Sigmoid colon (tissue), 7 donors: ENCODE measurements around the gene CFAP61. TPM values are rescaled to one million over a fixed set of nuclear protein-coding genes. Genes with fewer than 3 reads are reported as not detected.

Experiments
- DNase-seq: peaks from one replicate; pipeline ENCODE4 v3.0.0-alpha.2; 2019
- H3K27ac ChIP-seq, 4 donors: fragments of 200-600 bp; sonication (generic); one replicate each; pipeline ENCODE4 v1.5.1; 2016 to 2019; ENCODE audit warnings: mild to moderate bottlenecking in 1 of 4
- H3K27me3 ChIP-seq, 3 donors: fragments of 200-600 bp; sonication (generic); one replicate each; pipeline ENCODE4 v1.5.1; 2019; ENCODE audit warnings: mild to moderate bottlenecking in 1 of 3
- H3K36me3 ChIP-seq, 4 donors: fragments of 200-600 bp; sonication (generic); one replicate each; pipeline ENCODE4 v1.5.1; 2016 to 2019
- H3K4me1 ChIP-seq, 4 donors: fragments of 200-600 bp; sonication (generic); one replicate each; pipeline ENCODE4 v1.5.1; 2017 to 2019
- H3K4me3 ChIP-seq, 4 donors: fragments of 200-600 bp; sonication (generic); one replicate each; pipeline ENCODE4 v1.5.1; 2017 to 2019; ENCODE audit warnings: mild to moderate bottlenecking in 2 of 4, moderate library complexity in 1 of 4
- H3K9me3 ChIP-seq, 4 donors: fragments of 200-600 bp in 3 of 4; sonication (generic) in 3 of 4; one replicate each; pipeline versions ENCODE4 v1.5.1 to v1.6.1; 2013 to 2019
- CTCF ChIP-seq, 4 experiments: fragments of 450-650 bp in 3 of 4; fragments of 200-600 bp in 1 of 4; IDR thresholded peaks; one replicate each; pipeline ENCODE4 v1.5.1; 2016 to 2019; ENCODE audit warnings: antibody characterized with exemption in 4 of 4, mild to moderate bottlenecking in 3 of 4, moderate library complexity in 2 of 4
- EP300 ChIP-seq, 4 donors: sonication (generic); formaldehyde crosslinking; IDR thresholded peaks; one replicate each; pipeline ENCODE4 v1.6.1; 2017; ENCODE audit warnings: antibody characterized with exemption in 4 of 4
- POLR2A ChIP-seq, 2 donors: fragments of 450-650 bp; IDR thresholded peaks; one replicate each; pipeline ENCODE4 v1.6.1; 2016; ENCODE audit warnings: antibody characterized with exemption in 2 of 2, mild to moderate bottlenecking in 2 of 2, moderate library complexity in 2 of 2
- POLR2AphosphoS5 ChIP-seq, 4 donors: sonication (generic); formaldehyde crosslinking; IDR thresholded peaks; one replicate each; pipeline ENCODE4 v1.6.1; 2017; ENCODE audit warnings: antibody characterized with exemption in 4 of 4
- WGBS, 2 donors: extraction: QIAGEN DNeasy Blood & Tissue Kit; methylation state at CpG; one replicate each; pipeline ENCODE4 v1.1.7; 2013; 5-methylcytosine and 5-hydroxymethylcytosine counted together
- intact Hi-C: fragments of 100-400 bp; cut with DNase I; formaldehyde crosslinking; loops from one replicate; pipeline ENCODE4 v1.15.1; 2023
- polyA plus RNA-seq, 3 donors: library from polyadenylated mRNA; stranded (reverse); fragments of 200-250 nt; gene quantifications; one replicate each; pipeline ENCODE4 v1.2.3, GENCODE V29; 2013
- total RNA-seq, 4 donors: library from RNA; depleted of rRNA; stranded (reverse); fragments of >200 nt; gene quantifications; one replicate each; pipeline ENCODE4 v1.1.0, GENCODE V29; 2016
- donor health status: healthy with polysubstance abuse.
- donor health status: Bipolar disorder and iron deficiency.
- donor health status: healthy.

Gene CFAP61
- total and polyA plus RNA-seq, 7 donors: 0.15 to 2.0 (median 0.44) TPM; not detected in 3

DNA sequence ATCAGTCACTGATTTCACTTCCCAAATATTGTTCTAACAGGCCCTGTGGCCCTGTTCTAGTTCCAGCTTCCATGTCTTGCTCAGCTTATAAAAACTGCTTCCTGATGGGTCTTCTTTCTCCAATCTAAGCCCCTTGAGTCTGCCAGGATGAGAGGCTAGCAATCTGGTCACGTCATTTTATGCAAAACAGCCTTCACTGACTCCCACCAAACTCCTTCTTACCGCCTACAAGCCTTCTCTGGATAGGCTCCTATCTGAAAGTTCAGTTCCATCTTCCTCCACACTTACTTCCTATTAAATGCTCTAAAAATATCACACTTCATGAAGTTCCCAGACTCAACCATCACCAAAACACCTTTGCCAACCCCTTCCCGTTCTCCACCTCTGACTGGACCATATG is 15.6 kb upstream of the CFAP61 start:
- Histone ChIP-seq H3K27ac (no peak overlapping the region), H3K9me3 (no peaks in the 10 kb centered on the region), H3K36me3 (peaks cover 38 to 100% (median 68%) of the 10 kb centered on the region in 4 donors), H3K4me1 (peaks cover 0 to 9% (median 0%) of the 10 kb centered on the region in 4 donors), H3K4me3 (no peak overlapping the region), H3K27me3 (no peaks in the 10 kb centered on the region)
- TF ChIP-seq CTCF (IDR thresholded peaks at IDR 0.05) (no peak), EP300 (IDR thresholded peaks at IDR 0.05) (no peak), POLR2A (IDR thresholded peaks at IDR 0.05) (no peak)
- 87 to 90% methylated on average over 3 of the region's 3 CpGs for WGBS, 2 donors
- no peak for DNase-seq
- intact Hi-C loops: no loop called here

DNA sequence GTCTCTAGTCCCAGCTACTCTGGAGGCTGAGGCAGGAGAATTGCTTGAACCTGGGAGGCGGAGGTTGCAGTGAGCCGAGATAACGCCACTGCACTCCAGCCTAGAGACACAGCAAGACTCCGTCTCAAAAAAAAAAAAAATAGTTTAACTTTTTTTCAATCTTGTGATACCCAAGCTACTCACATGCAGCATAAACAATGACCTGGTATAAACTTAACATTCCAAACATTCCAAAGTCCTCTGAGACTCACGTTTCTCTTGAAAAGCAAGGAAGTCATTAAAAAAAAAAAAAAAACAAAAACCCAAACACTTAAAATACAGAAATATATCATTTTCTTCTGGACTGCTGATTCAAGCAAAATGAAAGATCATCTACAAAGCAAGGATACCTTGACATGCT is 14.4 kb upstream of the CFAP61 start:
- TF ChIP-seq POLR2A (IDR thresholded peaks at IDR 0.05): no peak
- TF ChIP-seq EP300 (IDR thresholded peaks at IDR 0.05): no peak
- no peak for TF ChIP-seq CTCF (IDR thresholded peaks at IDR 0.05)
- TF ChIP-seq POLR2AphosphoS5 (IDR thresholded peaks at IDR 0.05): no peak
- DNase-seq: no peak
- H3K36me3 ChIP-seq: peaks cover 35 to 100% (median 78%) of the 10 kb centered on the region in 4 donors
- H3K4me1 ChIP-seq: peaks cover 0 to 9% (median 0%) of the 10 kb centered on the region in 4 donors
- H3K27me3 ChIP-seq: no peaks in the 10 kb centered on the region
- intact Hi-C loops: no loop called here
- no peak overlapping the region for H3K27ac ChIP-seq
- H3K4me3 ChIP-seq: no peak overlapping the region
- H3K9me3 ChIP-seq: no peaks in the 10 kb centered on the region
- WGBS, 2 donors: 75 to 83% methylated on average over 5 of the region's 5 CpGs

DNA sequence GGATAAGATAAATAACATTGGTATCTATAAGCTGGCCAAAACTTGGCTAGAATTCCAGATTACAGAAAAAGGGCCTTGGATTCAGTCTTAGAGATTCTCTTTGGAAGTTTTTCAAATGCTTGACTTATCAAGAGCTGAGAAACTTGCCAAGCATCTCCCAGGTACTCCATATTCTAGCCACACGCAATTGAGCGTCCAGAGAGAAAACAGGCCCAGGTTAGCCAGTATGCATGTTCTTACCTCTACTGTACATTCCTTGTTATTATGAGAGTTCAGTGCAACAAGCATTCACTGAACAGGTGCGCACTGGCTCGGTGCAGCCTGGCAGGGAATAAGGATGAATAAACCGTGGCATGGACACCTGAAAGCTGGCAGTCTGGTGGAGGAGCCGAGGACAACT is 13.7 kb upstream of the CFAP61 start:
- no peaks in the 10 kb centered on the region for H3K9me3 ChIP-seq
- peaks cover 0 to 9% (median 0%) of the 10 kb centered on the region in 4 donors for H3K4me1 ChIP-seq
- no peaks in the 10 kb centered on the region for H3K27me3 ChIP-seq
- H3K27ac ChIP-seq: no peak overlapping the region
- TF ChIP-seq POLR2A (IDR thresholded peaks at IDR 0.05): no peak
- TF ChIP-seq EP300 (IDR thresholded peaks at IDR 0.05): no peak
- no peak for TF ChIP-seq POLR2AphosphoS5 (IDR thresholded peaks at IDR 0.05)
- no peak for TF ChIP-seq CTCF (IDR thresholded peaks at IDR 0.05)
- DNase-seq: no peak
- 95 to 96% methylated on average over 6 of the region's 6 CpGs for WGBS, 2 donors
- H3K36me3 ChIP-seq: peaks cover 36 to 100% (median 81%) of the 10 kb centered on the region in 4 donors
- no peak overlapping the region for H3K4me3 ChIP-seq
- intact Hi-C loops: no loop called here

GRCh38 chr20:20039752-20040387 is 12.5 kb upstream of the CFAP61 start:
- Histone ChIP-seq H3K36me3 (peaks cover 41 to 100% (median 84%) of the 10 kb centered on the region in 4 donors), H3K4me3 (no peak overlapping the region), H3K27ac (no peak overlapping the region), H3K9me3 (no peaks in the 10 kb centered on the region), H3K27me3 (no peaks in the 10 kb centered on the region), H3K4me1 (peaks cover 0 to 9% (median 0%) of the 10 kb centered on the region in 4 donors)
- no peak for TF ChIP-seq EP300 (IDR thresholded peaks at IDR 0.05)
- no peak for TF ChIP-seq POLR2AphosphoS5 (IDR thresholded peaks at IDR 0.05)
- TF ChIP-seq POLR2A (IDR thresholded peaks at IDR 0.05): no peak
- no peak for TF ChIP-seq CTCF (IDR thresholded peaks at IDR 0.05)
- DNase-seq: no peak
- 94 to 95% methylated on average over 6 of the region's 6 CpGs for WGBS, 2 donors
- intact Hi-C loops: no loop called here

DNA sequence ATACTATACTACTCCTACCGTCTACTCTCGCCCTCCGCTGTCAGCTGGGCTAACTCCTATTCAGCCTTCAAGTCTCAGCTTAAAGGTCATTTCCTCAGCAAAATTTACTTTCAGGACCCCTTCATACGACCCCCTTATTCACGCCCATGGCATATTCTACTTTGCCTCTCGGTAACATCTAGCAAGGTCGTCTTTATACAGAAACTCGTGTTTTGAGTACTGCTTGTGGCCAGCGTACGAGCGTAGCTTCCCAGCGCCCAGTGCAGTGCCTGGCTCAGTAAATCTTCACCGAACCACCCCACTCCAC is 612 bp upstream of the CFAP61 start:
- intact Hi-C loops: loop anchor here (2.0 to 10.0 kb wide), 2 partner anchors 33 to 1257 kb away; no protein-coding TSS in a partner anchor
- H3K4me3 ChIP-seq: peak overlapping the region; percentile 78 to 94 (median 91)
- no peaks in the 10 kb centered on the region for H3K9me3 ChIP-seq
- H3K36me3 ChIP-seq: peaks cover 16 to 41% (median 34%) of the 10 kb centered on the region in 4 donors
- peak overlapping the region; percentile 77 to 87 (median 84) for H3K27ac ChIP-seq
- peaks cover 0 to 19% (median 16%) of the 10 kb centered on the region in 4 donors for H3K4me1 ChIP-seq
- no peaks in the 10 kb centered on the region for H3K27me3 ChIP-seq
- DNase-seq: no peak
- TF ChIP-seq CTCF (IDR thresholded peaks at IDR 0.05) (no peak), POLR2AphosphoS5 (IDR thresholded peaks at IDR 0.05) (no peak), EP300 (IDR thresholded peaks at IDR 0.05) (no peak), POLR2A (IDR thresholded peaks at IDR 0.05) (no peak)
- WGBS, 2 donors: 0 to 1% methylated on average over 13 of the region's 13 CpGs
